Measurements from ENCODE around the gene PRDM16. TPM values are rescaled to one million over a fixed set of nuclear protein-coding genes. Genes with fewer than 3 reads are reported as not detected.
"Not testable (repeated sequence)": the region's sequence is repeated elsewhere in the genome, so short reads cannot be mapped to it uniquely, and the experiment has no call there.

The PRDM16 gene
- total RNA-seq, 1 donor from 2014 or later: 21.4 TPM

DNA sequence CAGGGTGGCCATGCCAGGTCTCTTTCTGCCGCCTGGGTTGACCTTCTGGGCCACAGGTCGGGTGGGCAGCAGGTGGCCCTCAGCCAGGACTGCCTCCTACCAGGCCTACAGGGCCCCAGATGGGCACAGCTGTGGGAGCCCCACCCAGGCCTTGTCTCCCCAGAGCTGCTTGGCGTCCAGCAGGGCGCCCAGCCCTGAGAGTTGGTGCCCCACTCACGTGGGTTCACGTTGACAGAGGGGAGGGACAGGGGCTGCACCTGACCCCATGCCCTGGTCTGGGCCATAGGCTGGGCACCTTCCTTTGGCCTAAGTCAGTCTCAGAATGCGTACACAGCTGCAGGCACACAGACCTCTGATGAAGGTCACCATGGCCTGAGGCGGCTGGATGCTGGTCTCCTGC is 16.7 kb downstream of the PRDM16 start:
- Mint-ChIP-seq H3K27me3 (ENCODE audit: unreplicated experiment) (peaks cover 3% of the 10 kb centered on the region), H3K4me1 (ENCODE audit: unreplicated experiment) (peaks cover 10% of the 10 kb centered on the region), H3K36me3 (ENCODE audit: low read depth, unreplicated experiment) (no peaks in the 10 kb centered on the region), H3K4me3 (ENCODE audit: unreplicated experiment) (no peak overlapping the region), H3K9me3 (ENCODE audit: unreplicated experiment) (no peaks in the 10 kb centered on the region), H3K27ac (ENCODE audit: unreplicated experiment) (no peak overlapping the region)
- TF ChIP-seq, protein P1, sequence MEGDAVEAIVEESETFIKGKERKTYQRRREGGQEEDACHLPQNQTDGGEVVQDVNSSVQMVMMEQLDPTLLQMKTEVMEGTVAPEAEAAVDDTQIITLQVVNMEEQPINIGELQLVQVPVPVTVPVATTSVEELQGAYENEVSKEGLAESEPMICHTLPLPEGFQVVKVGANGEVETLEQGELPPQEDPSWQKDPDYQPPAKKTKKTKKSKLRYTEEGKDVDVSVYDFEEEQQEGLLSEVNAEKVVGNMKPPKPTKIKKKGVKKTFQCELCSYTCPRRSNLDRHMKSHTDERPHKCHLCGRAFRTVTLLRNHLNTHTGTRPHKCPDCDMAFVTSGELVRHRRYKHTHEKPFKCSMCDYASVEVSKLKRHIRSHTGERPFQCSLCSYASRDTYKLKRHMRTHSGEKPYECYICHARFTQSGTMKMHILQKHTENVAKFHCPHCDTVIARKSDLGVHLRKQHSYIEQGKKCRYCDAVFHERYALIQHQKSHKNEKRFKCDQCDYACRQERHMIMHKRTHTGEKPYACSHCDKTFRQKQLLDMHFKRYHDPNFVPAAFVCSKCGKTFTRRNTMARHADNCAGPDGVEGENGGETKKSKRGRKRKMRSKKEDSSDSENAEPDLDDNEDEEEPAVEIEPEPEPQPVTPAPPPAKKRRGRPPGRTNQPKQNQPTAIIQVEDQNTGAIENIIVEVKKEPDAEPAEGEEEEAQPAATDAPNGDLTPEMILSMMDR (IDR thresholded peaks at IDR 0.05; ENCODE audit: unreplicated experiment): no peak
- DNase-seq (ENCODE audit: low spot score): no peak

DNA sequence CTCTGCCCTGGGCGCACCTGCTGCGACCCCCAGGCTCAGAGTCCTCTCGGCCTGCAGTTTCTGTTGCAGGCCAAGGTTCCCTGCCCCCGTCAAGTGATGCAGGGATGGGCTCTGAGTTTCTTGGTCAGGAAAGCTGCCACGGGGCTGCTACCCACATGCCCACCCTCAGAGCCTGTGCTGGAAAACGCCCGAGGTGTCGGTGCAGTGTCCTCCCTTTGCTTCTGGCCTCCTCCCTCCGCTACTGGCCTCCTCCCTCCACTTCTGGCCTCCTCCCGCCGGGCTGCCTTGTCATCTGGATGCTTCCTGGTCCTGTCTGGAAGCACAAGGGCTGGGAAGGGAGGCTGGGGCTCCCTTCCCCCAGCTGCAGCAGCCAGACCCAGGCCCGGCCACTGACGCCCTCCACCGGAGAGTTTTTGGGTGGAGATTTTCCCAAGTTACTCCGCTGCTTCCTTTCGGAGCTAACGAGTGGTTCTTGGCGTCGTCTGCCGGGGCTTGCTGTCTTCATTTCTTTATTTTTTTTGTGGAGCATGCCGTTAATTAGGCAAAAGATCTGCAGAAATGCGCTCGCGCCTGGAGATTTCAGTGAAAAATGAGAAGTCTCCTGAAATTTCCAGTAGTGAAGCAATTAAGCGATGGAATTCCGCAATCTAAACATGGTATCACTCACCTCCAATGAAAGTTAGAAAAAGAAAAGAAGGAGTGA is 17.4 kb downstream of the PRDM16 start:
- Mint-ChIP-seq H3K27me3 (ENCODE audit: unreplicated experiment) (peaks cover 3% of the 10 kb centered on the region), H3K9me3 (ENCODE audit: unreplicated experiment) (no peaks in the 10 kb centered on the region), H3K36me3 (ENCODE audit: low read depth, unreplicated experiment) (no peaks in the 10 kb centered on the region), H3K4me3 (ENCODE audit: unreplicated experiment) (no peak overlapping the region), H3K4me1 (ENCODE audit: unreplicated experiment) (peaks cover 10% of the 10 kb centered on the region), H3K27ac (ENCODE audit: unreplicated experiment) (no peak overlapping the region)
- no peak for DNase-seq (ENCODE audit: low spot score)
- TF ChIP-seq, protein P1 (IDR thresholded peaks at IDR 0.05; ENCODE audit: unreplicated experiment): no peak

DNA sequence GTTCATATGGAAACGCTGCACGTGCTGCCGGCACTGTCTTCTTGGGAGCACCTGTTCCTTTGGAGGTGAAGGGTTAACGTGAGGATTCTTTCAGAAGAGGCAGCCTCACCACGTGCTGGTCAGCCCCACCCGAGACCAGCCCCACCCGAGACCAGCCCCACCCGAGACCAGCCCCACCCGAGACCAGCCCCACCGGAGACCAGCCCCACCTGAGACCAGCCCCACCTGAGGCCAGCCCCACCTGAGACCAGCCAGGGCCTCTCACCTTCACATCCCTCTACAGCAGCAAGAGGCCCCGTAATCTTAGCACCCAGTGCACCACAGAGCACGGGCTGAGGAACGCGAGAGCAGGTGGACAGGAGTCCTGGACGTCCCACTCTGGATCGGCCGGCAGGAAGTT is 18.0 kb downstream of the PRDM16 start:
- H3K4me3 Mint-ChIP-seq (ENCODE audit: unreplicated experiment): no peak overlapping the region
- H3K4me1 Mint-ChIP-seq (ENCODE audit: unreplicated experiment): peaks cover 10% of the 10 kb centered on the region
- H3K27me3 Mint-ChIP-seq (ENCODE audit: unreplicated experiment): peaks cover 3% of the 10 kb centered on the region
- no peaks in the 10 kb centered on the region for H3K36me3 Mint-ChIP-seq (ENCODE audit: low read depth, unreplicated experiment)
- no peak for DNase-seq (ENCODE audit: low spot score)
- no peak overlapping the region for H3K27ac Mint-ChIP-seq (ENCODE audit: unreplicated experiment)
- TF ChIP-seq, protein P1 (IDR thresholded peaks at IDR 0.05; ENCODE audit: unreplicated experiment): no peak
- no peaks in the 10 kb centered on the region for H3K9me3 Mint-ChIP-seq (ENCODE audit: unreplicated experiment)

DNA sequence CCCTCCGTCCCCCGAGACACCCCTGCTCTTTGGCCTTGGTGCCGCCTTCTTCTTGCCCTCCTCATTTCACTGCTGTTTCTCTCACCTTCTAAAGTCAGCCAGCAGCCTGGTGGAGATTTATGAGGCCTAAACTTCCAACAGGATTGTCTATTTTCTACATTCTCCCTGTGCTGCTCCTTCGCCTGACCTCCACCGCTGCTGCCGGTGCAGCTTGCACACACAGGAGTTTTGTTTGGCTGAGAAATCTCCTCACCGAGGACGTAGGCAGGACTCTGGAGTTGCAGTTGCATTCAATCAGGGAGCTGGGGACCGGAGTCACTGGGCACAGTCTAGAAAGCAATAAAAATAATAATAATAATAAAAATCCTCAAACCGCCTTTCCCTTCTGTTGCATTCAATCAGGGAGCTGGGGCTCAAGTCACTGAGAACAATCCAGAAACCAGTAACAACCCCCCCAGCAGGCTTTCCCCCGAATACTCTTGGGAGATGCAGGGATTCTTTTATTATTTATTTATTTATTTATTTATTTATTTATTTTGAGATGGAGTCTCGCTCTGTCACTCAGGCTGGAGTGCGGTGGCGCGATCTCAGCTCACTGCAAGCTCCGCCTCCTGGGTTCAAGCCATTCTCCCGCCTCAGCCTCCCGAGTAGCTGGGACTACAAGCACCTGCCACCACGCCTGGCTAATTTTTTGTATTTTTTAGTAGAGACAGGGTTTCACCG is 19.1 kb downstream of the PRDM16 start:
- H3K4me3 Mint-ChIP-seq (ENCODE audit: unreplicated experiment); DNase-seq (ENCODE audit: low spot score); H3K9me3 Mint-ChIP-seq (ENCODE audit: unreplicated experiment); H3K36me3 Mint-ChIP-seq (ENCODE audit: low read depth, unreplicated experiment); H3K27me3 Mint-ChIP-seq (ENCODE audit: unreplicated experiment); H3K27ac Mint-ChIP-seq (ENCODE audit: unreplicated experiment); H3K4me1 Mint-ChIP-seq (ENCODE audit: unreplicated experiment): not testable (repeated sequence)

DNA sequence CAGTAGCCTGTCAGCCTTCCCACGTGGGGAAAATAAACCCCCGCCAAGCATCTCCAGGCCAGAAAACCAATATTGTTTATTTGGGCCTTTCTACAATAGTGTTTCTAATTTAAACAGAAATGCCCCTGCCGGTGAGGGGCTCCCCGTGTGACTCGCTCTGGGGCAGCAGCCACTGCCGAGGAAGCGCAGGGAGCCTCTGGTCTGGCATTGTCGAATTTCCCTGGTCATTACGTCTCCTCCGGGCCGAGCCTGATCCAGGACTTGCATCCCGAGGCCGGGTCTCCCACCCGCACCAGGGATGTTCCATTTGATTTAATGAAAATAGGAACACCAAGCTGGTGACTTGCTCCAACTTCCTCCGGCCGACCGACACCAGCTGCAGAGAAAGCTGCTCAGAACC is 20.5 kb downstream of the PRDM16 start:
- Mint-ChIP-seq H3K4me3 (ENCODE audit: unreplicated experiment) (no peak overlapping the region), H3K9me3 (ENCODE audit: unreplicated experiment) (no peaks in the 10 kb centered on the region), H3K4me1 (ENCODE audit: unreplicated experiment) (peaks cover 10% of the 10 kb centered on the region), H3K36me3 (ENCODE audit: low read depth, unreplicated experiment) (no peaks in the 10 kb centered on the region), H3K27ac (ENCODE audit: unreplicated experiment) (no peak overlapping the region), H3K27me3 (ENCODE audit: unreplicated experiment) (no peaks in the 10 kb centered on the region)
- TF ChIP-seq, protein P1 (IDR thresholded peaks at IDR 0.05; ENCODE audit: unreplicated experiment): no peak
- DNase-seq (ENCODE audit: low spot score): no peak
